GM12878 (cell line): ENCODE results near the gene RPS3. TPM values are rescaled to one million over a fixed set of nuclear protein-coding genes. Genes with fewer than 3 reads are reported as not detected.

Experiments
- ATAC-seq: fragments of 200-7000 bp; cut with Tn5 transposase; 3 replicates; pipeline ENCODE4 v1.9.1; 2020; ENCODE audit warnings: mild to moderate bottlenecking, moderate library complexity
- BruUV-seq: library from RNA; stranded (reverse); fragments of 400-500 nt; replicated peaks from 2 replicates; lab custom pipeline; 2021; lab: Mats Ljungman, UMichigan
- CTCF ChIA-PET: fragments of 300-600 bp; sonication (Branson Sonifier 250); formaldehyde crosslinking; extraction: SDS; loops from one replicate; lab custom pipeline; 2021; ENCODE audit warnings: inconsistent platforms; lab: Yijun Ruan, JAX
- POLR2A ChIA-PET: fragments of 350-600 bp; formaldehyde crosslinking; extraction: SDS; loops from one replicate; lab custom pipeline; 2021; ENCODE audit warnings: inconsistent platforms; lab: Charles Lee
- RAD21 ChIA-PET: fragments of 300-600 bp; sonication (Branson Sonifier 250); formaldehyde crosslinking; loops from one replicate; lab custom pipeline; 2023; ENCODE audit warnings: antibody characterized with exemption; ENCODE audit not compliant: unreplicated experiment; lab: Charles Lee
- SMC1A ChIA-PET: fragments of 300-600 bp; sonication (Branson Sonifier 250); formaldehyde crosslinking; loops from one replicate; lab custom pipeline; 2023; ENCODE audit not compliant: unreplicated experiment, uncharacterized antibody; lab: Charles Lee
- DNase-seq: peaks from one replicate; pipeline ENCODE4 v3.0.0-alpha.2; 2011; ENCODE audit warnings: low read depth, low spot score
- FAIRE-seq: peaks from 3 replicates; lab custom pipeline; 2011; peaks lifted over from hg19 to GRCh38; lab: Jason Lieb, UNC
- H2AFZ ChIP-seq: 2 replicates; pipeline ENCODE4 v1.6.0; 2011; ENCODE audit warnings: low read depth, low read length, control low read depth; ENCODE audit not compliant: control insufficient read depth
- H3K27ac ChIP-seq: 2 replicates; pipeline ENCODE4 v1.5.1; 2011; ENCODE audit warnings: control low read depth; ENCODE audit not compliant: control insufficient read depth, insufficient read depth
- H3K27me3 ChIP-seq, 2 experiments: replicated peaks in 1 of 2; 2 replicates each; pipeline versions ENCODE4 v1.6.0 to v1.6.1; 2011; ENCODE audit warnings: low read length in 1 of 2; ENCODE audit not compliant: control insufficient read depth in 2 of 2, insufficient read depth in 2 of 2
- H3K36me3 ChIP-seq, 2 experiments: 2 replicates each; pipeline ENCODE4 v1.5.1; 2011; ENCODE audit warnings: low read length in 1 of 2; ENCODE audit not compliant: control insufficient read depth in 2 of 2, insufficient read depth in 2 of 2
- H3K4me1 ChIP-seq: 2 replicates; pipeline ENCODE4 v1.6.1; 2011; ENCODE audit warnings: mild to moderate bottlenecking, low read length, moderate library complexity, mixed read lengths; ENCODE audit not compliant: control insufficient read depth, insufficient read depth
- H3K4me2 ChIP-seq: 2 replicates; pipeline ENCODE4 v1.6.0; 2011; ENCODE audit warnings: control low read depth; ENCODE audit not compliant: control insufficient read depth, insufficient read depth
- H3K4me3 ChIP-seq: fragments of 200-600 bp; sonication (generic); 2 replicates; pipeline ENCODE4 v1.5.1; 2016
- H3K79me2 ChIP-seq: 2 replicates; pipeline ENCODE4 v1.6.0; 2011; ENCODE audit warnings: low read length; ENCODE audit not compliant: control insufficient read depth, insufficient read depth
- H3K9ac ChIP-seq: 2 replicates; pipeline ENCODE4 v1.8.0; 2011; ENCODE audit warnings: low read length, control low read depth, mixed read lengths; ENCODE audit not compliant: control insufficient read depth, insufficient read depth
- H3K9me3 ChIP-seq: replicated peaks from 3 replicates; pipeline ENCODE4 v1.5.1; 2011; ENCODE audit warnings: mild to moderate bottlenecking, low read length; ENCODE audit not compliant: control insufficient read depth, insufficient read depth
- H4K20me1 ChIP-seq: 2 replicates; pipeline ENCODE4 v1.6.0; 2011; ENCODE audit not compliant: control insufficient read depth, insufficient read depth
- BRCA1 ChIP-seq: IDR thresholded peaks from 2 replicates; pipeline ENCODE4 v1.6.1; 2011; ENCODE audit warnings: low read depth, low read length, improper control_type of control experiment
- CEBPB ChIP-seq, 2 experiments: fragments of 150-350 bp in 1 of 2; IDR thresholded peaks; 2 replicates each; pipeline ENCODE4 v1.6.1; 2012 to 2014; ENCODE audit warnings: low read depth in 2 of 2, low read length in 2 of 2, borderline replicate concordance in 1 of 2, inconsistent platforms in 1 of 2
- CHD1 ChIP-seq: IDR thresholded peaks from 2 replicates; pipeline ENCODE4 v1.6.1; 2012; ENCODE audit warnings: low read depth, low read length, improper control_type of control experiment
- CHD4 ChIP-seq: fragments of 200-600 bp; sonication (generic); IDR thresholded peaks from 2 replicates; pipeline ENCODE4 v1.6.1; 2016; ENCODE audit warnings: mild to moderate bottlenecking
- IKZF1 ChIP-seq: fragments of 450-650 bp; conservative IDR thresholded peaks from 2 replicates; pipeline ENCODE4 v1.6.1; 2017; ENCODE audit warnings: antibody characterized with exemption, mild to moderate bottlenecking
- KDM1A ChIP-seq: fragments of 200-600 bp; sonication (generic); IDR thresholded peaks from 2 replicates; pipeline ENCODE4 v1.6.1; 2016; ENCODE audit warnings: borderline replicate concordance
- POLR2A ChIP-seq: IDR thresholded peaks from 2 replicates; pipeline ENCODE4 v1.6.1; 2011; ENCODE audit warnings: low read depth, mild to moderate bottlenecking, low read length
- POLR2AphosphoS5 ChIP-seq: IDR thresholded peaks from 2 replicates; pipeline ENCODE4 v1.6.1; 2011; ENCODE audit warnings: mild to moderate bottlenecking, low read length, inconsistent platforms
- RELA ChIP-seq: fragments of 450-650 bp; IDR thresholded peaks from 2 replicates; pipeline ENCODE4 v1.8.0; 2014; ENCODE audit warnings: borderline replicate concordance; ENCODE audit not compliant: partially characterized antibody
- SP1 ChIP-seq: IDR thresholded peaks from one replicate; pipeline ENCODE4 v1.6.1; 2011; ENCODE audit warnings: low read depth, low read length
- SUPT20H ChIP-seq: IDR thresholded peaks from 2 replicates; pipeline ENCODE4 v1.6.1; 2011; ENCODE audit warnings: low read depth, mild to moderate bottlenecking, low read length, moderate library complexity, borderline replicate concordance; ENCODE audit not compliant: control insufficient read depth
- YY1 ChIP-seq: IDR thresholded peaks from 2 replicates; pipeline ENCODE4 v1.6.1; 2011; ENCODE audit warnings: low read depth, mild to moderate bottlenecking, low read length
- ZNF622 ChIP-seq: fragments of 450-650 bp; IDR thresholded peaks from 2 replicates; pipeline ENCODE4 v1.6.1; 2017; ENCODE audit warnings: mild to moderate bottlenecking, inconsistent platforms
- WGBS: methylation state at CpG from one replicate; pipeline ENCODE4 v1.1.6; 2016; ENCODE audit warnings: low lambda C conversion rate; ENCODE audit not compliant: insufficient replicate concordance, insufficient coverage; ENCODE audit errors: missing lambda C conversion rate; 5-methylcytosine and 5-hydroxymethylcytosine counted together
- in situ Hi-C: fragments of 300-500 bp; cut with MboI; formaldehyde crosslinking; loops from 9 replicates; pipeline ENCODE4 v1.14.3; 2018; ENCODE audit warnings: mixed read lengths
- intact Hi-C: fragments of 100-400 bp; cut with micrococcal nuclease; formaldehyde crosslinking; loops from one replicate; pipeline ENCODE4 v1.14.2; 2022; ENCODE audit not compliant: unreplicated experiment
- polyA plus RNA-seq, 11 experiments: library from polyadenylated mRNA; depleted of rRNA in 4 of 11; unstranded in 6 of 11; stranded (reverse) in 5 of 11; fragments of >200 nt; fragmentation: Nextera tagmentation in 4 of 11; fragmentation: Illumina TruSeq in 1 of 11; extraction: Ambion mirVana in 4 of 11; extraction: Trizol in 1 of 11; gene quantifications; 1 replicate in 1 of 11; 2 replicates in 10 of 11; pipeline versions ENCODE4 v1.2.1 to v1.2.3, GENCODE V29; 2011 to 2016; ENCODE audit warnings: inconsistent platforms in 2 of 11, missing spikeins in 2 of 11, low read depth in 1 of 11
- total RNA-seq, 4 experiments: library from RNA; depleted of rRNA in 3 of 4; stranded (reverse); fragments of >200 nt in 3 of 4; fragmentation: Illumina TruSeq in 1 of 4; extraction: Trizol in 1 of 4; gene quantifications; 2 replicates each; pipeline versions ENCODE4 v1.2.1 to v1.2.3, GENCODE V29; 2013 to 2021
- TF ChIP-seq, protein P1 (sequence below): IDR thresholded peaks from 2 replicates; pipeline ENCODE4 v1.6.1; 2011; ENCODE audit warnings: low read depth, low read length, improper control_type of control experiment, borderline replicate concordance

Gene RPS3
- total and polyA plus RNA-seq, 10 of the 15 experiments (the other 5 are each of a cell fraction or from before 2014, with no cell fraction given): 2,127 to 9,556 (median 4,327) TPM

DNA sequence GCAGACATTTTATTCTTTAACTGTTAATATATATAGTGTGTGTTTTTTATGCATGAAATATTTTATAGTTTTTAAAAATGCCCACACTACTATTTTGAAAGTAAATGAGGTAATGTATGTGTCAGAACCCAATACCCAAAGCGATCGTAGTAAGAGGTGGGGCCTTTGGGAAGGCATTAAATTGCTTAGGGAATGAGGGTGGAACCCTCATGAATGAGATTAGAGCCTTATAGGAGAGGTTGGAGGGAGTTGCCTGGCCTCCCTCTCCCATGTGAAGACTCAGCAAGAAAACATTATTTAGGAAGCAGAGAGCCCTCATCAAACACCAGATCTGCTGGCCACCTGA, 22.6 kb downstream of the RPS3 start:
- 98% methylated on average over 2 of the region's 2 CpGs for WGBS
- no peak for DNase-seq
- H3K27me3 ChIP-seq: no peaks in the 10 kb centered on the region
- TF ChIP-seq, protein P1, sequence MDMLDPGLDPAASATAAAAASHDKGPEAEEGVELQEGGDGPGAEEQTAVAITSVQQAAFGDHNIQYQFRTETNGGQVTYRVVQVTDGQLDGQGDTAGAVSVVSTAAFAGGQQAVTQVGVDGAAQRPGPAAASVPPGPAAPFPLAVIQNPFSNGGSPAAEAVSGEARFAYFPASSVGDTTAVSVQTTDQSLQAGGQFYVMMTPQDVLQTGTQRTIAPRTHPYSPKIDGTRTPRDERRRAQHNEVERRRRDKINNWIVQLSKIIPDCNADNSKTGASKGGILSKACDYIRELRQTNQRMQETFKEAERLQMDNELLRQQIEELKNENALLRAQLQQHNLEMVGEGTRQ: no peak
- TF ChIP-seq KDM1A (no peak), YY1 (no peak), CHD4 (no peak), SP1 (no peak), BRCA1 (no peak), ZNF622 (no peak), SUPT20H (no peak), POLR2A (no peak), CHD1 (no peak), CEBPB (IDR thresholded peaks at IDR 0.05; ENCODE audit: borderline replicate concordance in 1 of 2, low read depth in 2 of 2, low read length in 2 of 2) (no peak), RELA (no peak), POLR2AphosphoS5 (no peak), IKZF1 (no peak)
- no peak overlapping the region for H3K27ac ChIP-seq
- no peak for FAIRE-seq
- BruUV-seq: no TSS peak
- SMC1A ChIA-PET: no interaction called here
- H3K36me3 ChIP-seq: peaks cover 2 to 3% of the 10 kb centered on the region in 2 experiments; a peak in 2 of 4 replicates
- no peak overlapping the region for H3K4me3 ChIP-seq
- CTCF ChIA-PET: no interaction called here
- no peak for ATAC-seq
- no peak overlapping the region for H2AFZ ChIP-seq
- H3K4me2 ChIP-seq: no peak overlapping the region
- H3K79me2 ChIP-seq: no peaks in the 10 kb centered on the region
- intact Hi-C loops (no loop called here), in situ Hi-C loops (no loop called here)
- no peak overlapping the region for H3K9ac ChIP-seq
- POLR2A ChIA-PET: no interaction called here
- no peaks in the 10 kb centered on the region for H3K4me1 ChIP-seq
- H3K9me3 ChIP-seq: no peaks in the 10 kb centered on the region
- no peaks in the 10 kb centered on the region for H4K20me1 ChIP-seq
- RAD21 ChIA-PET: no interaction called here
